OCI-LY7 (cell line): ENCODE results near the gene SLC6A12. TPM values are rescaled to one million over a fixed set of nuclear protein-coding genes. Genes with fewer than 3 reads are reported as not detected.

Source experiments
- BruUV-seq: library from RNA; stranded (reverse); fragments of 400-500 nt; replicated peaks from 2 replicates; lab custom pipeline; 2021; lab: Mats Ljungman, UMichigan
- CTCF ChIA-PET: fragments of 300-600 bp; sonication (Branson Sonifier 250); formaldehyde crosslinking; loops from one replicate; lab custom pipeline; 2022; ENCODE audit warnings: antibody characterized with exemption; ENCODE audit not compliant: unreplicated experiment; lab: Charles Lee
- POLR2A ChIA-PET: fragments of 300-600 bp; sonication (Branson Sonifier 250); formaldehyde crosslinking; loops from one replicate; lab custom pipeline; 2022; ENCODE audit warnings: antibody characterized with exemption; lab: Charles Lee
- DNase-seq: peaks from one replicate; pipeline ENCODE4 v3.0.0-alpha.2; 2015; ENCODE audit warnings: low spot score
- H2AFZ ChIP-seq: fragments of 200-600 bp; sonication (generic), shearing (Covaris generic); 2 replicates; pipeline ENCODE4 v1.6.1; 2014; ENCODE audit warnings: mild to moderate bottlenecking, antibody characterized with exemption, low read length, moderate library complexity
- H3K27ac ChIP-seq: fragments of 200-600 bp; sonication (generic); 2 replicates; pipeline ENCODE4 v1.5.1; 2014; ENCODE audit warnings: mixed run types, low read depth, mild to moderate bottlenecking, moderate library complexity, low read length, inconsistent platforms; ENCODE audit not compliant: poor library complexity, severe bottlenecking
- H3K36me3 ChIP-seq: fragments of 200-600 bp; sonication (generic); 2 replicates; pipeline ENCODE4 v1.6.1; 2014; ENCODE audit warnings: mild to moderate bottlenecking, antibody characterized with exemption, low read length, moderate library complexity, mixed read lengths; ENCODE audit not compliant: insufficient read depth
- H3K4me1 ChIP-seq: fragments of 200-600 bp; sonication (generic); 2 replicates; pipeline ENCODE4 v1.5.1; 2014; ENCODE audit warnings: mild to moderate bottlenecking, low read length; ENCODE audit not compliant: insufficient read depth, poor library complexity, severe bottlenecking
- H3K4me2 ChIP-seq: fragments of 200-600 bp; sonication (generic); 2 replicates; pipeline ENCODE4 v1.6.1; 2014; ENCODE audit warnings: mild to moderate bottlenecking, low read length
- H3K4me3 ChIP-seq: fragments of 200-600 bp; sonication (generic); 2 replicates; pipeline ENCODE4 v1.5.1; 2014; ENCODE audit warnings: mild to moderate bottlenecking, low read depth, low read length; ENCODE audit not compliant: poor library complexity, severe bottlenecking
- H3K79me2 ChIP-seq: fragments of 200-600 bp; sonication (generic); 2 replicates; pipeline ENCODE4 v1.6.1; 2016; ENCODE audit warnings: low read depth, mild to moderate bottlenecking, low read length, moderate library complexity, mixed read lengths; ENCODE audit not compliant: insufficient read depth
- H3K9me2 ChIP-seq: fragments of 200-600 bp; sonication (generic); 2 replicates; pipeline ENCODE4 v1.6.1; 2016; ENCODE audit warnings: mild to moderate bottlenecking, low read length, mixed read lengths; ENCODE audit not compliant: insufficient read depth
- H3K9me3 ChIP-seq: fragments of 200-600 bp; sonication (generic); 2 replicates; pipeline ENCODE4 v1.6.1; 2014; ENCODE audit warnings: mild to moderate bottlenecking, mixed run types, low read length, mixed read lengths
- H4K20me1 ChIP-seq: fragments of 200-600 bp; sonication (generic); 2 replicates; pipeline ENCODE4 v1.6.1; 2014; ENCODE audit warnings: mild to moderate bottlenecking, antibody characterized with exemption, low read length, moderate library complexity, mixed read lengths; ENCODE audit not compliant: insufficient read depth
- EZH2phosphoT487 ChIP-seq: fragments of 200-600 bp; sonication (generic); IDR thresholded peaks from 2 replicates; pipeline ENCODE4 v1.6.1; 2018; ENCODE audit warnings: low read depth, borderline replicate concordance, mild to moderate bottlenecking, mixed run types, antibody characterized with exemption, low read length, moderate library complexity, mixed read lengths
- intact Hi-C: fragments of 100-400 bp; cut with micrococcal nuclease; formaldehyde crosslinking; loops from one replicate; pipeline ENCODE4 v1.10.0; 2022; ENCODE audit not compliant: unreplicated experiment
- total RNA-seq, 2 experiments: library from RNA; depleted of rRNA in 1 of 2; stranded (reverse); fragments of >200 nt in 1 of 2; shearing (Covaris generic) in 1 of 2; gene quantifications; 2 replicates each; pipeline ENCODE4 v1.2.3, GENCODE V29; 2014 to 2022
- TF ChIP-seq, protein P1 (sequence below): fragments of 200-600 bp; sonication (generic); conservative IDR thresholded peaks from 2 replicates; pipeline ENCODE4 v1.5.1; 2014; ENCODE audit warnings: mild to moderate bottlenecking, antibody characterized with exemption, low read length, moderate library complexity, mixed read lengths

SLC6A12 gene
- total RNA-seq, 2 experiments from 2014 or later: not detected

DNA sequence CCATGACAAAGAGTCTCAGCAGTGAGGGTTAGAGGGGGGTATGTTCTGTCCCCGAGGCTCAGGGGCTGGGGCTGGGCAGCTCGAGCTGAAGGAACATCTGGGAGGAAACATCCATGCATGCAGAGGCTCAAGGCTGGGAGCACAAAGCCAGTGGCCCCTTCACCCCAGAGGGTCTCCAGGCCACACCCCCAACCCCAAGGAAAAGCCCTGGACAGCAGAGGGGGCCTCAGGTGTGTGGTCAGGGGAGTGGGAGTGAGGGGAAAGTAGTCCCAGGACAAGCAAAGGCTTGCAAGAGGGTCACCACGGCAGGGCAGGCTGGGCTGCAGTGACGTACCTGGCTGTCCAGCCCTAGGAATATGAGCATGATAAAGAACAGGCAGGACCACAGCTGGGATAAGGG is 17.5 kb downstream of the SLC6A12 start:
- POLR2A ChIA-PET: no interaction called here
- Histone ChIP-seq H2AFZ (no peak overlapping the region), H3K36me3 (no peaks in the 10 kb centered on the region), H4K20me1 (no peaks in the 10 kb centered on the region), H3K4me3 (no peak overlapping the region), H3K9me3 (no peaks in the 10 kb centered on the region), H3K9me2 (no peaks in the 10 kb centered on the region), H3K4me2 (no peak overlapping the region), H3K27ac (no peak overlapping the region), H3K79me2 (no peaks in the 10 kb centered on the region), H3K4me1 (no peaks in the 10 kb centered on the region)
- DNase-seq: no peak
- intact Hi-C loops: no loop called here
- no TSS peak for BruUV-seq
- TF ChIP-seq, protein P1, sequence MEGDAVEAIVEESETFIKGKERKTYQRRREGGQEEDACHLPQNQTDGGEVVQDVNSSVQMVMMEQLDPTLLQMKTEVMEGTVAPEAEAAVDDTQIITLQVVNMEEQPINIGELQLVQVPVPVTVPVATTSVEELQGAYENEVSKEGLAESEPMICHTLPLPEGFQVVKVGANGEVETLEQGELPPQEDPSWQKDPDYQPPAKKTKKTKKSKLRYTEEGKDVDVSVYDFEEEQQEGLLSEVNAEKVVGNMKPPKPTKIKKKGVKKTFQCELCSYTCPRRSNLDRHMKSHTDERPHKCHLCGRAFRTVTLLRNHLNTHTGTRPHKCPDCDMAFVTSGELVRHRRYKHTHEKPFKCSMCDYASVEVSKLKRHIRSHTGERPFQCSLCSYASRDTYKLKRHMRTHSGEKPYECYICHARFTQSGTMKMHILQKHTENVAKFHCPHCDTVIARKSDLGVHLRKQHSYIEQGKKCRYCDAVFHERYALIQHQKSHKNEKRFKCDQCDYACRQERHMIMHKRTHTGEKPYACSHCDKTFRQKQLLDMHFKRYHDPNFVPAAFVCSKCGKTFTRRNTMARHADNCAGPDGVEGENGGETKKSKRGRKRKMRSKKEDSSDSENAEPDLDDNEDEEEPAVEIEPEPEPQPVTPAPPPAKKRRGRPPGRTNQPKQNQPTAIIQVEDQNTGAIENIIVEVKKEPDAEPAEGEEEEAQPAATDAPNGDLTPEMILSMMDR: no peak
- no peak for TF ChIP-seq EZH2phosphoT487
- CTCF ChIA-PET: no interaction called here

DNA sequence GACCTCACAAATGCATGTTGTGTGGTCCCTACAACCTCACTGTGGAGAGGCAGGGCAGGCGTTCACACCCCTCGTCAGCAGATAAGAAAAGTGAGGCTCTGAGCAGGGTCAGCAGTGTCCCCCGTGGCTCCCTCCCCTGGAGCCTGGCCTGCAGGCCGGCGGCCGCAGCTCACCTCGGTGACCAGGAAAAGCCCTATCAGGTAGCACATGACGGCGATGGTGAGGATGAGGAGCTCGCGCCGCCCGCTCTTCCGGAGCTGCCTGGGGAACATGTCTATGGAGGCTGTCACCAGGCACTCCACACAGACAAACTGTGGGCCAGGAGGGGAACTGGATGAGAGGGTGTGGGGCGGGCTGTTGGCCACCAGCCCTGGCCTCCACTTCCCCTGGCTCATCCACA is 18.0 kb downstream of the SLC6A12 start:
- no TSS peak for BruUV-seq
- Histone ChIP-seq H3K4me1 (no peaks in the 10 kb centered on the region), H4K20me1 (no peaks in the 10 kb centered on the region), H3K79me2 (no peaks in the 10 kb centered on the region), H3K9me2 (no peaks in the 10 kb centered on the region), H2AFZ (no peak overlapping the region), H3K9me3 (no peaks in the 10 kb centered on the region), H3K4me2 (no peak overlapping the region), H3K36me3 (no peaks in the 10 kb centered on the region), H3K4me3 (no peak overlapping the region), H3K27ac (no peak overlapping the region)
- no peak for DNase-seq
- ChIA-PET POLR2A (no interaction called here), CTCF (no interaction called here)
- TF ChIP-seq EZH2phosphoT487: no peak
- TF ChIP-seq, protein P1: no peak
- intact Hi-C loops: no loop called here

DNA sequence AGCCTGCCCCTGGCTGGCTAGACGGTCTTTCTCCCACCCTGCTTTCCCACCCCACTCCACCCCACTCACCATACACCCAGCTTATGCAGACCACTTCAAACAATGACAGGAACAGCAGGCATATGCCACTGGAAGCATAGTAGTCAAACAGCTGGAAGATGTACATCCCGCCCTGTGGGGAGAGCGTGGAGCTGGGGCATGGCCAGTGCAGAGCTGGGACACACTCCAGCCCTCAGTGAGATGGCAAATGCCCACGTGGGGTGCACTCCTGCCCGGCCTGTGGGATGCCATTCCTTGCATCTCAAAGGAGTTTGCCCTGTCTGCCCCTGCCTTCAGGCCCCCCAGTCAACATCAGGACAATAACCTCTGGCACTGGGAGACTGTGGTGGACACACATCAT is 18.8 kb downstream of the SLC6A12 start:
- CTCF ChIA-PET: no interaction called here

More for the DNA sequence above, 18.8 kb downstream of the SLC6A12 start:
- Histone ChIP-seq H3K9me2 (no peaks in the 10 kb centered on the region), H3K36me3 (no peaks in the 10 kb centered on the region), H3K27ac (no peak overlapping the region), H3K4me2 (no peak overlapping the region), H2AFZ (no peak overlapping the region), H3K4me1 (no peaks in the 10 kb centered on the region), H4K20me1 (no peaks in the 10 kb centered on the region), H3K9me3 (no peaks in the 10 kb centered on the region), H3K4me3 (no peak overlapping the region), H3K79me2 (no peaks in the 10 kb centered on the region)
- no peak for DNase-seq
- intact Hi-C loops: no loop called here
- POLR2A ChIA-PET: no interaction called here
- TF ChIP-seq EZH2phosphoT487: no peak
- TF ChIP-seq, protein P1: no peak
- no TSS peak for BruUV-seq
